GM21528 (cell line): ENCODE measurements around the gene SDHB.

Source experiments
- ATAC-seq: cut with Tn5 transposase; IDR thresholded peaks from one replicate; pipeline ENCODE4 v1.9.1; 2021; ENCODE audit warnings: mild to moderate bottlenecking, moderate library complexity; ENCODE audit not compliant: unreplicated experiment, low FRiP score

The SDHB gene

DNA sequence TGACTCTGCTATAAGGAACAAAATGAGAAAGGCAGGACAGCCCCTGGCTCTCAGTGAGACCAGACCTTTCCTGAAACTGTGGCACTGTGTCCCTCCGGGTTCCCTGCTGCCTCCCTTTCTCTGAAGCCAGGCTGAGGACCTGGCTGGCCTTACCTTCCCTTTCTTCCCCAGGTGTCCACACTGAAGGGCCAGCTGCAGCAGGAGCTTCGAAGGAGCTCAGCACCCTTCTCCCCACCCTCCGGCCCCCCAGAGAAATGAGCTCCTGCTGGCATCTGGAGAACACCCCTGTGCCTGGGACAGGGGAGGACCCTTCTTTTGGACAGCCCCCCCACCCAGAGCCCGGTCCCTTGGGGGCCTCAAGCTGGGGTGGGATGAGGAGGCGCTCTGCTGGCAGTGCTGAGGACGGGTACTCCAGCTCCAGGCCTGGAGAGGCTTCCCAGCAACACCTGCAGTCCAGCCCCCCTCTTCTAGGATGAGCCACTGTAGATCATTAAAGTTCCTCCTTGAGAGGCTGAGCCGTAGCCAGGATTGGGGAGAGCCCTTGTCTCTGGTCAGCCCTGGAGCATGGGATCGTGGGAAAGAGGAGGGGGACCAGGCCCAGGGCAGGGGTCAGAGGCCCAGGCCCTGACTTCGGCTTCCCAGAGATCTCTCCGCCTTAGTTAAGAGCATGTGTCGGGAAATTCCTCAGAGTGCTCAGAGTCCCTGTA is 81.5 kb downstream of the SDHB start:
- no peak for ATAC-seq

DNA sequence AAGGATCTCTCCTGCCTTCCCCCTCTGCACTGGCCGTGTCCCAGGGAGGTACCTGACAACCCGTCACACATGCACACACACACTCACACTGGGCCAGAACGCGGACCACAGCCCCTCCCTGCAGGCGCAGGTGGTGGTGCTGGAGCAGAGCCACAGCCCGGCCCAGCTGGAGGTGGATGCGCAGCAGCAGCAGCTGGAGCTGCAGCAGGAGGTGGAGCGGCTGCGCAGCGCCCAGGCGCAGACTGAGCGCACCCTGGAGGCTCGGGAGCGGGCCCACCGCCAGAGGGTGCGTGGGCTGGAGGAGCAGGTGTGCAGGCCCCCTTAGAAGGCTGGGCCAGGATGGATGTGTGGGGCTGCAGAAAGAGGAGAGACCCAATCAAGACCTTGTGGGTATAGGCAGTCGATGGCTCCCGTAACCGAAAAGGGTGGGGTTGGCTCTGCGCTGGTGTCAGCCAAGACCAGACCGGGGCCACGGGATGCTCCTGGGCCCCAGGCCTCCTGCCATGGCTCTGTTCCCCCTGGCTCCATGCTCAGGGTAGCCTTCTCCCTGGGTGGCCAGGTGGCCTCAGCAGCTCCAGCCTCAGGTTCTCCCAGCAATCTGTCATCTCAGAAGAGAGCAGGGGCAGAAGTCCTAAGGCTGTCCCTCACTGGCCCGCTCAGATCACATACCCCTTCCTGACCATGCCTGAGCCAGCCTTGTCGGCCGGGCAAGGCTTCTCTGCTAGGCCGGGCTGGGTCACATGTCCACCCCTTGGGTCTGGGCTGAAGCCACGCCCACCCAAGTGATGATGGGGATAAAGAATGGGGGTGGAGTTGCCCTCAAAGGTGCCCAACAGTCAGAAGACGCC is 82.3 kb downstream of the SDHB start:
- no peak for ATAC-seq

DNA sequence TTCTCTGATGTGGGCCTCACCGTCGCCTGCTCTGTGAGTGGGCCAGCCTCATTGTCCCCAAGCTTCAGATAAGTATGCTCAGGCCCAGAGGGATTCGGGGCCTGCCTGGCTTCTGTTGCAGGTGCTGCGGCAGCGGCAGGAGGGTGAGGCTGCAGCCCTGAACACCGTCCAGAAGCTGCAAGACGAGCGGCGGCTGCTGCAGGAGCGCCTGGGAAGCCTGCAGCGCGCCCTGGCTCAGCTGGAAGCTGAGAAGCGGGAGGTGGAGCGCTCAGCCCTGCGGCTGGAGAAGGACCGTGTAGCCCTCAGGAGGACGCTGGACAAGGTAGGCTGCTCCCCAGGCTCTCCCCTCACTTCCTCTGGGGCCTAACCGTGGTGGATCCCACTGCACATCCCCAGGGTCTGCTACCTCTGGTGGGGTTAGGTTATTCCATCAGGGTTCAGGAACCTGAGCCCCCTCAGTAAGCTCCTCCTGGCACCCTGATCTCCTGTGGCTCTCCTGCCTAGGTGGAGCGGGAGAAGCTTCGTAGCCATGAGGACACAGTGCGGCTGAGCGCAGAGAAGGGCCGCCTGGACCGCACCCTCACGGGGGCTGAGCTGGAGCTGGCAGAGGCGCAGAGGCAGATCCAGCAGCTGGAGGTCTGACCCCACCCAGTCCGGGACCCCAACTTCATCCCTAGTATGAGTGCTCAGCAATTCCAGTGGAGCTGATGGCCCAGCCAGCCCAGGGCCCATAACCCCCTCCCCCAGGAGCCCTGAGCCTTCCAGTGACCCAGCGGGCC is 83.5 kb downstream of the SDHB start:
- no peak for ATAC-seq

DNA sequence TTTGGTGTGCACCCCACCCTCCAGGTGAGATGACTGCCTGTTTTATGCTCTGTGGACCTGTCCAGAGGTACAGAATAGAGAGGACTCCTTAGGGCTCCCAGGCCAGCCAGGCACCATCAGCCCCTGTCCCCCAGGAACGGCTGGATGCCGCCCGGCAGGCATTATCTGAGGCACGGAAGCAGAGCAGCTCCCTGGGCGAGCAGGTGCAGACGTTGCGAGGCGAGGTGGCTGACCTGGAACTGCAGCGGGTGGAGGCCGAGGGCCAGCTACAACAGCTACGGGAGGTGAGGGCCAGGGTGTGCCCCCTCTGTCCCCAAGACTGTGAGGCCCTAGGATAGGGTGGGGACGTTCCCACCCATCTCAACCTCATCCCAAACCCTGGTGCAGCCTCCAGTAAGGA is 84.2 kb downstream of the SDHB start:
- no peak for ATAC-seq

DNA sequence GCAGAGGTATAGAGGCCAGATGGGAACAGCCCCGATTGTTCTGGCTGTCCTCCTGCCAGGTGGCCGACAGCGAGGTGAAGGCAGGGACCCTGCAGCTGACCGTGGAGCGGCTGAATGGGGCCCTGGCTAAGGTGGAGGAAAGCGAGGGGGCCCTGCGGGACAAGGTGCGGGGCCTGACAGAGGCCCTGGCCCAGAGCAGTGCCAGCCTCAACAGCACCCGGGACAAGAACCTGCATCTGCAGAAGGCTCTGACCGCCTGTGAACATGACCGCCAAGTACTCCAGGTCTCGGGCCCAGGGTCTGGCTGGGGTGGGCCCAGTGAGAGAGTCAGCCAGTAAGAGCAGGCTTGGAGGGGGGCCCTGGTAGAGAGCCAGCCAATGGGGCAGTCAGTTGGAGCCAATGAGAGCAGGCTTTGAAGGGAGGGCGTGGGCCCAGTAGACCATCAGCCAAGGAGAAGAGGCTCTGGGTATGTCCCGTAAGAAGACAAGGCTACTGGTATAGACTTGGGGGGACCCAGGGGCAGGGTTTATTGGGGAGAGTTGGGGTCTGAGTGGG is 84.7 kb downstream of the SDHB start:
- ATAC-seq, result no peak
